HEK293 (cell line): ENCODE measurements around the gene LGALS7.
A peak's percentile ranks its signal among the peaks of the same experiment; 100 is the strongest.

Source experiments
- CTCF ChIA-PET: fragments of 350-600 bp; formaldehyde crosslinking; extraction: SDS; loops from one replicate; lab custom pipeline; 2021; ENCODE audit warnings: antibody characterized with exemption; lab: Yijun Ruan, JAX
- POLR2A ChIA-PET: fragments of 300-600 bp; formaldehyde crosslinking; extraction: SDS; loops from one replicate; lab custom pipeline; 2020; ENCODE audit warnings: antibody characterized with exemption, inconsistent platforms; lab: Yijun Ruan, JAX
- H3K27ac ChIP-seq: fragments of 200-500 bp; sonication (Bioruptor generic); 2 replicates; pipeline ENCODE4 v1.5.1; 2014; ENCODE audit warnings: low read depth, low read length, control low read depth, inconsistent platforms; ENCODE audit errors: extremely low read depth
- H3K36me3 ChIP-seq, 2 experiments: fragments of 200-500 bp in 1 of 2; sonication (Bioruptor generic) in 1 of 2; 1 replicate in 1 of 2; 2 replicates in 1 of 2; pipeline ENCODE4 v1.5.1; 2014 to 2017; ENCODE audit warnings: inconsistent platforms in 2 of 2, low read length in 2 of 2; ENCODE audit not compliant: control insufficient read depth in 2 of 2, insufficient read depth in 1 of 2
- H3K4me1 ChIP-seq: fragments of 200-500 bp; sonication (Bioruptor generic); 2 replicates; pipeline ENCODE4 v1.5.1; 2014; ENCODE audit warnings: mild to moderate bottlenecking, low read length, inconsistent platforms; ENCODE audit not compliant: control insufficient read depth, insufficient read depth
- H3K4me3 ChIP-seq: 2 replicates; pipeline ENCODE4 v1.5.1; 2011; ENCODE audit warnings: low read depth, mild to moderate bottlenecking, control low read depth, low read length, moderate library complexity
- H3K9me3 ChIP-seq: fragments of 200-500 bp; sonication (Bioruptor generic); 2 replicates; pipeline ENCODE4 v1.5.1; 2014; ENCODE audit warnings: low read depth, low read length, inconsistent platforms; ENCODE audit not compliant: control insufficient read depth, insufficient read depth
- CTCF ChIP-seq: fragments of 450-650 bp; formaldehyde crosslinking; IDR thresholded peaks from 2 replicates; pipeline ENCODE4 v1.5.1; 2016; ENCODE audit warnings: missing biosample characterization, missing genetic modification characterization
- EGR2 ChIP-seq: fragments of 450-650 bp; formaldehyde crosslinking; IDR thresholded peaks from 2 replicates; pipeline ENCODE4 v1.5.1; 2016; ENCODE audit warnings: low read depth, missing biosample characterization, missing genetic modification characterization
- KLF1 ChIP-seq: fragments of 450-650 bp; formaldehyde crosslinking; IDR thresholded peaks from 2 replicates; pipeline ENCODE4 v1.5.1; 2016; ENCODE audit warnings: missing biosample characterization, missing genetic modification characterization
- PRDM10 ChIP-seq: fragments of 450-650 bp; formaldehyde crosslinking; IDR thresholded peaks from 2 replicates; pipeline ENCODE4 v1.5.1; 2016; ENCODE audit warnings: missing biosample characterization, missing genetic modification characterization
- SCRT1 ChIP-seq: fragments of 450-650 bp; formaldehyde crosslinking; IDR thresholded peaks from 2 replicates; pipeline ENCODE4 v1.5.1; 2016; ENCODE audit warnings: missing biosample characterization, missing genetic modification characterization, borderline replicate concordance
- ZFHX2 ChIP-seq: fragments of 450-650 bp; formaldehyde crosslinking; conservative IDR thresholded peaks from 2 replicates; pipeline ENCODE4 v1.5.1; 2016; ENCODE audit warnings: missing biosample characterization, missing genetic modification characterization
- ZFP41 ChIP-seq: fragments of 450-650 bp; formaldehyde crosslinking; IDR thresholded peaks from 2 replicates; pipeline ENCODE4 v1.5.1; 2016; ENCODE audit warnings: missing biosample characterization, missing genetic modification characterization, borderline replicate concordance
- ZIC2 ChIP-seq: fragments of 450-650 bp; formaldehyde crosslinking; IDR thresholded peaks from 2 replicates; pipeline ENCODE4 v1.5.1; 2016; ENCODE audit warnings: missing biosample characterization, missing genetic modification characterization
- ZNF19 ChIP-seq: fragments of 450-650 bp; formaldehyde crosslinking; IDR thresholded peaks from 2 replicates; pipeline ENCODE4; 2016; ENCODE audit warnings: missing biosample characterization, missing genetic modification characterization, low read depth
- ZNF248 ChIP-seq: fragments of 450-650 bp; formaldehyde crosslinking; IDR thresholded peaks from 2 replicates; pipeline ENCODE4 v1.5.1; 2017; ENCODE audit warnings: missing biosample characterization, missing genetic modification characterization
- ZNF335 ChIP-seq: fragments of 450-650 bp; formaldehyde crosslinking; conservative IDR thresholded peaks from 2 replicates; pipeline ENCODE4 v1.5.1; 2016; ENCODE audit warnings: missing biosample characterization, missing genetic modification characterization
- ZNF513 ChIP-seq: fragments of 450-650 bp; IDR thresholded peaks from 2 replicates; pipeline ENCODE4 v1.5.1; 2018; ENCODE audit warnings: missing biosample characterization, missing genetic modification characterization
- ZNF747 ChIP-seq: fragments of 450-650 bp; formaldehyde crosslinking; IDR thresholded peaks from 2 replicates; pipeline ENCODE4 v1.5.1; 2016; ENCODE audit warnings: missing biosample characterization, missing genetic modification characterization
- ZNF792 ChIP-seq: fragments of 450-650 bp; formaldehyde crosslinking; IDR thresholded peaks from 2 replicates; pipeline ENCODE4 v1.5.1; 2016; ENCODE audit warnings: missing biosample characterization, missing genetic modification characterization
- ZSCAN18 ChIP-seq: fragments of 450-650 bp; formaldehyde crosslinking; IDR thresholded peaks from 2 replicates; pipeline ENCODE4 v1.5.1; 2016; ENCODE audit warnings: missing biosample characterization, missing genetic modification characterization

LGALS7 gene

GRCh38 chr19:38788478-38789243, 15.3 kb upstream of the LGALS7 start, which contains the start of gene LGALS7B:
Gene LGALS7B, plus strand, starts transcription at chr19:38789200. Its CDS starts 27 bp downstream, at chr19:38789227.
- ChIA-PET POLR2A (no interaction called here), CTCF (interaction anchor here (0.6 to 0.8 kb wide), 2 partner anchors 19 to 609 kb away, joined by 3 to 6 read pairs; no protein-coding TSS in a partner anchor)
- Histone ChIP-seq H3K27ac (no peak within 1 kb of the TSS), H3K4me1 (0 out of 2 replicates have a peak, but pooled peaks cover 2% of the 10 kb centered on the region), H3K4me3 (no peak within 1 kb of the TSS), H3K9me3 (no peaks in the 10 kb centered on the region), H3K36me3 (no peaks in the 10 kb centered on the region; a peak in 1 of 3 replicates)
- TF ChIP-seq ZIC2 (tag by site-specific recombination) (peak; percentile 89), ZNF19 (tag by site-specific recombination) (no peak), ZNF792 (no peak), PRDM10 (tag by site-specific recombination) (no peak), ZNF248 (no peak), ZNF747 (tag by site-specific recombination) (no peak), KLF1 (tag by site-specific recombination) (peak; percentile 85), SCRT1 (tag by site-specific recombination) (no peak), ZFP41 (no peak), ZSCAN18 (no peak), EGR2 (tag by site-specific recombination) (peak; percentile 51), ZNF335 (tag by site-specific recombination) (peak; percentile 49), CTCF (tag by site-specific recombination) (no peak), ZNF513 (tag by site-specific recombination) (no peak), ZFHX2 (tag by site-specific recombination) (peak; percentile 66)
